Esophagus (tissue), 2 donors: Measurements from ENCODE around the gene SRPK1. TPM values are rescaled to one million over a fixed set of nuclear protein-coding genes. Genes with fewer than 3 reads are reported as not detected.

Experiments
- H3K27ac ChIP-seq, 2 donors: one replicate each; pipeline ENCODE4 v1.5.1; 2013; ENCODE audit warnings: low read depth in 2 of 2, mild to moderate bottlenecking in 2 of 2, inconsistent platforms in 1 of 2, low read length in 1 of 2, moderate library complexity in 1 of 2
- H3K27me3 ChIP-seq, 2 donors: one replicate each; pipeline ENCODE4 v1.6.1; 2013; ENCODE audit warnings: low read length in 2 of 2, control low read depth in 1 of 2, mild to moderate bottlenecking in 1 of 2; ENCODE audit not compliant: insufficient read depth in 2 of 2, control insufficient read depth in 1 of 2
- H3K36me3 ChIP-seq, 2 donors: one replicate each; pipeline ENCODE4 v1.6.1; 2013; ENCODE audit warnings: low read length in 1 of 2; ENCODE audit not compliant: control insufficient read depth in 2 of 2, insufficient read depth in 2 of 2
- H3K4me1 ChIP-seq, 2 donors: one replicate each; pipeline ENCODE4 v1.6.1; 2013; ENCODE audit warnings: low read length in 1 of 2; ENCODE audit not compliant: control insufficient read depth in 2 of 2, insufficient read depth in 2 of 2
- H3K4me3 ChIP-seq, 2 donors: one replicate each; pipeline ENCODE4 v1.5.1; 2013; ENCODE audit warnings: low read length in 2 of 2, mild to moderate bottlenecking in 2 of 2, low read depth in 1 of 2, moderate library complexity in 1 of 2
- H3K9me3 ChIP-seq, 2 donors: one replicate each; pipeline ENCODE4 v1.6.1; 2013; ENCODE audit warnings: mild to moderate bottlenecking in 2 of 2, low read depth in 1 of 2, low read length in 1 of 2, moderate library complexity in 1 of 2; ENCODE audit not compliant: control insufficient read depth in 2 of 2, insufficient read depth in 1 of 2
- WGBS, 2 donors: extraction: QIAGEN DNeasy Blood & Tissue Kit; methylation state at CpG; one replicate each; pipeline ENCODE4 v1.1.7; 2013; 5-methylcytosine and 5-hydroxymethylcytosine counted together
- polyA plus RNA-seq, 2 donors: library from polyadenylated mRNA; stranded (reverse); fragments of 200-250 nt; gene quantifications; one replicate each; pipeline ENCODE4 v1.2.3, GENCODE V29; 2013
- donor health status: healthy with polysubstance abuse.
- donor health status: Bipolar disorder and iron deficiency.

SRPK1 gene
- polyA plus RNA-seq, 2 donors: 15.2 to 20.2 TPM

DNA sequence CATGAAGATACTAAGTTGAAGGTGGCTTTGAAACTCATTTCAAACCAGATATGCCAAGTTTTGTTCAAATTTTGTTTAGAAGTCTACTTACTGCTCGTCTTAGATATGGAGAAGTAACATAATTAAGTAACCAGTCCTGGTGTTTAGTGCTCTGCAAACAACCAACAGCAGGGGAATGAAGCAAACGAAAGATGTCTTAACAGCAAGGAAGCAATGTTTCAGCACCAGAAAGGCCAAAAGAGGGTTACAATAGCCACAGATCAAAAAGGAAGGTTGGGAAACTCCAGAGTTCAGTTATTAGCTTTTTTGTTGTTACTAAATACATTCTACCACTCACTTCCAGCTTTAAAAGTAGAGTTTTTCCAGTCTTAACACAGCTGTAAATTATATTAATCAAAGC is 70.7 kb downstream of the SRPK1 start:
- Histone ChIP-seq H3K27ac (no peak overlapping the region), H3K27me3 (no peaks in the 10 kb centered on the region), H3K4me3 (no peak overlapping the region), H3K36me3 (peaks cover 0 to 2% of the 10 kb centered on the region in 2 donors), H3K9me3 (no peaks in the 10 kb centered on the region), H3K4me1 (no peaks in the 10 kb centered on the region)
- WGBS, 2 donors: 75 to 76% methylated on average over 2 of the region's 2 CpGs

DNA sequence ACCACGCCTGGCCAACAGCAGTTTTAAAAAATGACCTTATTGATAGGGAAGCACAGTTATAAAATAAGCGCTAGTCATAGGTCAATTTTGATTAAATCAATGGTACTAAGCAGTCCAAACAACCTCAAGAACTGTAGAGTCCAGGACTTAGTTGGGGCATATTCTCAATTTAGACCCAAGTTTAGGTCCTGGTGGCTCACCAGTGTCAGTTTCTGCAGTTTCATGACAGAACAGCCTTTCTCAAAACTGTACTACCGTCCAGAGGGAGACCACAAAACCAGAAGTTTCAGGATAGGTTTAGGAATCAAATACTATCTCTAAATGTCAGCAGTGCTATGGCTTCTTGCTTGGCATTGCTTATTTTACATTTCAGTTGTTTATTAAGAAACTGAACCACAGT is 76.6 kb downstream of the SRPK1 start:
- no peaks in the 10 kb centered on the region for H3K27me3 ChIP-seq
- H3K4me1 ChIP-seq: no peaks in the 10 kb centered on the region
- no peaks in the 10 kb centered on the region for H3K9me3 ChIP-seq
- no peaks in the 10 kb centered on the region for H3K36me3 ChIP-seq
- no peak overlapping the region for H3K27ac ChIP-seq
- no peak overlapping the region for H3K4me3 ChIP-seq
- WGBS, 2 donors: 92 to 96% methylated on average over 3 of the region's 3 CpGs

DNA sequence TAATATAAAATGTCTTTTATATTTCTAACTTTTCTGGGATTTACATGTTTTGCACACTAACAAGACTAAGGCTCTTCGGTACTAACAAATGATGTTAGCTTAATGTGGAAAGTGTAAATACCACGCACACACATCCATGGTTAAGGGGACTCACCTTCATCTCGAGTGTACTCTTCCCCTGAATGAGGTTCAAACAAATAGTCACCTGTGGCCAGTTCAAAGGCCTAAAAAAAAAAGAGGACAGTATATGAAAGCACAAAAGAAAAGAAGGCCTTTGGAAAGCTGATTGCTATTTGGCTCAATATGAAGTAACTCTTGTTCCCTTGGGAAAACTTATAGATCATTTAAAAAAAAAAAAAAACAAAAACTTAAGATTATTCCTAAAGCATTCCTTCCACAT is 78.5 kb downstream of the SRPK1 start:
- WGBS, 2 donors: 90 to 94% methylated on average over 3 of the region's 3 CpGs
- peaks cover 0 to 2% of the 10 kb centered on the region in 2 donors for H3K36me3 ChIP-seq

DNA sequence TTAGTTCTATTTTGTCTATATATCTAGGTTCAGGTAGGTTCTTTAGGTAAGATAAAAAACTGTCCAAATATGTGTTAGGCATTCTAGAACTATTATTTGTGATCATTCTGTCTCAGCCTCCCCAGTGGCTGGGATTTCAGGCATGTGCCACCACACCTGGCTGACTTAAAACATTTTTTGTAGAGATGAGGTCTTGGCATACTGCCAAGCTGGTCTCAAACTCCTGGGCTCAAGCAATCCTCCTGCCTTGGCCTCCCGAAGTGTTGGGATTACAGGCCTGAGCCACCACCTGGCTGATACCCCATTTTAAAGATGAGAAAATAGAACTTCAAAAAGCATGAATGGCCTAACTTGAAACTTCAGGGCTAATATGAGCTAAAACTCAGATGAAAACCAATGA is 81.9 kb downstream of the SRPK1 start:
- Histone ChIP-seq H3K4me3 (no peak overlapping the region), H3K4me1 (no peaks in the 10 kb centered on the region), H3K9me3 (no peaks in the 10 kb centered on the region), H3K27ac (no peak overlapping the region), H3K36me3 (peaks cover 2 to 6% of the 10 kb centered on the region in 2 donors), H3K27me3 (no peaks in the 10 kb centered on the region)
- 50 to 97% methylated on average over 1 of the region's 1 CpG for WGBS, 2 donors

More for the DNA sequence above, 78.5 kb downstream of the SRPK1 start:
- no peak overlapping the region for H3K4me3 ChIP-seq
- no peaks in the 10 kb centered on the region for H3K9me3 ChIP-seq
- H3K4me1 ChIP-seq: no peaks in the 10 kb centered on the region
- no peak overlapping the region for H3K27ac ChIP-seq
- H3K27me3 ChIP-seq: no peaks in the 10 kb centered on the region

DNA sequence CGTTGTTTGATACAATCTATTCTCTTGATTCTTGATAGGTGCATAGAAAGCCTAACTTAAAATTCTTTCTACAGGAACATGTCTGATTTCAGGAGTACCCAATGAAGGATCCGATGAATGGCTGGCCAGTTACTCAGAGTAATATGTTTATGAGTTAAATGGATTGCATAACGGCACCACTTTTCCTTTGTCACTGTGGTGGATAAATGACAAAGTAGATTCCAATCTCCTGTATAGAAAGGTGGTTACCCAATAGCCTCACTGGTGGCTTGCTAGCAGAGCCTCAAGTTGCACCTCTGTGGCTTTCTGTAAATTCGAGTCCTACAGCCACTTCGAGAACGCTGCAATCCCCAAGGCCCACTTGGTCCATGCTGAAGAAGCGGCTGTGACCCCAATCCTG is 87.4 kb downstream of the SRPK1 start:
- Histone ChIP-seq H3K27ac (no peak overlapping the region), H3K4me1 (no peaks in the 10 kb centered on the region), H3K9me3 (no peaks in the 10 kb centered on the region), H3K27me3 (no peaks in the 10 kb centered on the region), H3K36me3 (peaks cover 4 to 6% of the 10 kb centered on the region in 2 donors), H3K4me3 (no peak overlapping the region)
- WGBS, 2 donors: 90 to 92% methylated on average over 7 of the region's 7 CpGs

DNA sequence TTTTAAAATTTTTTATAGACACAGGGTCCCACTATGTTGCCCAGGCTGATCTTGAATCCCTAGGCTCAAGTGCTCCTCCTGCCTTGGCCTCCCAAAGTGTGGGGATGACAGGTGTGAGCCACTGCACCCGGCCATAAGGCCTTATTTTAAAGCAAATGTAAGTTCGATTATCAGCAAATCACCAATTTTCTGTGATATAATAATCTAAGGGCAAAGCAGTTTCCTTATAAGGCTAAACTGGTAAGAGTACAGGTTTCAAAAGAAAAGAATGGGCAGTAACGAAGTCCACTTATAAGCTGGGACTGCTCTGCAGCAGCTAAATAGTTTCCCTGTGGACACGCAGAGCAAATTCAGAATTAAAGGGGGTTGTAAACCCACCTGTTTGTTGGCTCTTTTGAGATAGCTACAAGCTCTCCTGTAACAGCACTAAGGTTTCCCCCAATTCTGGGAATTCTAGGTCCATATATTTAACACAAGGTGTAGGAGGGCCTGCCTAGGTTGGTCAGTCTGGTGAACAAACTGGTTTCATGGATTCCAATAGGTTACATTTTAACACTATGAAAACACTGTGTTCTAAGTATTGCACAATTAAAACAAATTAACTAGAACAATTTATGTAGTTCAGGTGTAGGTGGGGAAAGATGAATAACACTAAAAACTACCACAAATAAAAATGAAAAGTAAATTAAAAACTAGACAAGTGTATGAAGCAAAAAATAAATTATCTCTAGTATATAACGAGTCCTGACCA is 89.5 kb downstream of the SRPK1 start:
- Histone ChIP-seq H3K36me3 (peaks cover 3 to 4% of the 10 kb centered on the region in 2 donors), H3K4me3 (no peak overlapping the region), H3K4me1 (no peaks in the 10 kb centered on the region), H3K27me3 (no peaks in the 10 kb centered on the region), H3K9me3 (no peaks in the 10 kb centered on the region), H3K27ac (no peak overlapping the region)
- 92 to 97% methylated on average over 5 of the region's 5 CpGs for WGBS, 2 donors

DNA sequence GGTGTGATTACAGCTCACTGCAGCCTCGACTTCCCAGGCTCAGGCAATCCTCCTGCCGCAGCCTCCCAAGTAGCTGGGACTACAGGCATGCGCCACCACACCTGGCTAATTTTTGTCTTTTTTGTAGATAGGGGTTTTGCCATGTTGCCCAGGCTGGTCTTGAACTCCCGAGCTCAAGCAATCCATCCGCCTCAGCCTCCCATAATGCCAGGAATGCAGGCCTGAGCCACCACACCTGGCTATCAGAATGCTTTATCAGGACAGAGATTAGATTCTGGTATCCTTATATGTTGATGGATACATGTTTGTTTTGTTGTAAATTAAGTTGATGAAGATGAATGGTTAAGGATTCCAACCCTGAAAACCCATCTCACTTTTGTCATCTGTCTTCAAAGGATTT is 91.6 kb downstream of the SRPK1 start:
- WGBS, 2 donors: 91 to 92% methylated on average over 5 of the region's 5 CpGs
- Histone ChIP-seq H3K4me3 (no peak overlapping the region), H3K4me1 (no peaks in the 10 kb centered on the region), H3K27me3 (no peaks in the 10 kb centered on the region), H3K9me3 (no peaks in the 10 kb centered on the region), H3K27ac (no peak overlapping the region), H3K36me3 (peaks cover 0 to 3% of the 10 kb centered on the region in 2 donors)

DNA sequence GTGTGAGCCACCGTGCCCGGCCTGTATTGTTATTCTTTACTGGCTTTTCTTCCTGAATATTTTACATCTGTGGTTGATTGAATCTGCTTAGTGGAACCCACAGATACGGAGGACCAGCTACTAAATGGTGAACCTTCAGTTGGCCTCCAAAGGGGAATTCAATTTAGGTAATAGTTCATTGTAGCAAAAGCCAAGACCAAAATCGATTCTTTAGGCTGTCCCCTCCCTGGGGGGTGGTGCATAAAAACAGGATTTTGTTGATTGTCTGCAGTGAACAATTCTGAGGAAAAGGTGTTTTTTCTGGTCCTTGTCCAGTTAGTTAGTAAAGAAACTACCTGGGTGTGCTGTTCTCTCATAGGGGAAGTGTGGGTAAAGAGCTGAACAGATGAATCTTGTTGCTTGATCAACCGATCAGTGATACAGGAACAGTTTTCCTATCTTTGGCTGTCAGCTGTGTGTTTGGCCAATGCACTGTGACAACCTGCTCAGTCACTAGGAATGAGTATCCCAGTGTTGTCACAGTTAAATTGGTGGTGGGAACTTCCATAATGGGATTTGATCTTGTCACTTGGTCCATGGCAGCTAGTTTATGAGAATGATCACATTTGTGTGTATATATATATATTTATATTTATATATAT is 96.2 kb downstream of the SRPK1 start:
- H3K36me3 ChIP-seq: no peaks in the 10 kb centered on the region
- H3K9me3 ChIP-seq: no peaks in the 10 kb centered on the region
- no peaks in the 10 kb centered on the region for H3K27me3 ChIP-seq
- 81 to 84% methylated on average over 5 of the region's 5 CpGs for WGBS, 2 donors
- H3K27ac ChIP-seq: no peak overlapping the region
- H3K4me3 ChIP-seq: no peak overlapping the region
- no peaks in the 10 kb centered on the region for H3K4me1 ChIP-seq

DNA sequence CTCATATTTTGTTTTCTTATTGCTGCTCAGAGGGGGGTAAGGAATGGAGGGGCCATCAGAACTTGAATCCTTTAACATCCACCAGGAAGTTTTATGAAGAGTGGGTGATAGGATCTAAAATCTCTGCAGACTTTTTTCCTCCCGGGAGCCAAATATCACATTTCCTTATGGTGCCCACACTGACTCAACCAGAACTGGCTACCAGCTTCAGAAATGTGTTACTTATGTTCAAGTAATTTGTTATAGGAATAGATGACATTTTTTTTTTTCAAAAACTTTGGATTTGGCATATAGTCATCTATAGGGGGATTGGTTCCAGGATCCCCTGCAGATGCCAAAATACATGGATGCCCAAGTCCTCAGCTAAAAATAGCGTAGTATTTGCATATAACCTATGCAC is 97.3 kb downstream of the SRPK1 start:
- Histone ChIP-seq H3K27me3 (peaks cover 0 to 3% of the 10 kb centered on the region in 2 donors), H3K36me3 (no peaks in the 10 kb centered on the region), H3K9me3 (no peaks in the 10 kb centered on the region), H3K4me3 (no peak overlapping the region), H3K4me1 (no peaks in the 10 kb centered on the region), H3K27ac (no peak overlapping the region)
- WGBS, 2 donors: 90% methylated on average over 2 of the region's 2 CpGs

DNA sequence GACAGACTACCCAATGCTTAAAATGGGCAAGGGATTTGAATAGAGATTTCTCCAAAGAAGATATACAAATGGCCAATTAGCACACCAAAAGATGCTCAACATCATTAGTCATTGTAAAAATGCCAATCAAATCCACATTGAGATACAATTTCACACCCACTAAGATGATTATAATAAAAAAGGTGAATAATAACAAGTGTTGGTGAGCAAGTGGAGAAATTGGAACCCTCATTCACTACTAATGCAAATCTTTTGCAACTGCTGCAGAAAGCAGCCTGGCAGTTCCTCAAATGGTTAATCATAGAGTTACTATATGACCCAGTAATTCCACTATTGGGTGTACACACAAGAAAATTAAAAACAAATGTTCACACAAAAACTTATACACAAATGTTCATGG is 103.4 kb downstream of the SRPK1 start:
- Histone ChIP-seq H3K4me3 (no peak overlapping the region), H3K4me1 (no peaks in the 10 kb centered on the region), H3K9me3 (no peaks in the 10 kb centered on the region), H3K27ac (no peak overlapping the region), H3K27me3 (peaks cover 0 to 3% of the 10 kb centered on the region in 2 donors), H3K36me3 (no peaks in the 10 kb centered on the region)
